HTR-8/SVneo (cell line): ENCODE results near the gene RASA4.
"Not testable (repeated sequence)": the region's sequence is repeated elsewhere in the genome, so short reads cannot be mapped to it uniquely, and the experiment has no call there.

Experiments used
- DNase-seq: peaks from one replicate; pipeline ENCODE4 v3.0.0; 2011; ENCODE audit warnings: low spot score, mixed read lengths; ENCODE audit not compliant: insufficient read length
- FAIRE-seq: peaks from 2 replicates; lab custom pipeline; 2011; peaks lifted over from hg19 to GRCh38; lab: Jason Lieb, UNC

Gene RASA4

DNA sequence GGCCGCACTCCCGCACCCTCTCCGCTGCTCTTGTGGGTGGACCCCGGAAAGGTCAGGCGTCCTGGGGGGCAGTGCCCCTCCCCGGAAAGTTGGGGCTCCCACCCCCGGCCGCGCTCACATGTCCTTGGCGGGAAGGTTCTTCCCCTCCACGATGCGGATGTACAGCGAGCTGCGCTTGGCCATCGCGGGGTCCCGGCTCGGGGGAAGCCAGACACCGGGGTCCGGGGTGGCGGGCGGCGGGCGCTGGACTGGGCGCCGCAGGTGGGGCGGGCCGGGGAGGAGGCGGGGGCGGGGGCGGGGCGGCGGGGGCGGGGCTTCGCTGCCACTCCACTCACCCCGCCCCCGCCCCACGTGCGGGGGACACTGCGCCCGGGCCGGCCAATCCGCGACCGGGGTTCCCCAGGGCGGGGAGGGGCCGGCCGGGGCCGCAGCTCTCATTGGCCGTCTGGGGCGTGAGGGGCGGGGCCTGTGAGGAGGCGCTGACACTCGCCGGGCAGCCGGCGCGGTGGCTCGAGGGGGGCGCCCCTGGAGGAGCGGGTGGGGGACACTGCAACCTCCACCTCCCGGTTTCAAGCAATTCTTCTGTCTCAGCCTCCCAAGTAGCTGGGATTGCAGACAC lies at the start of gene RASA4:
RASA4 (minus strand) TSS at position 250 of the 619 bp plus-strand sequence; CDS start at position 183, 67 bp downstream.
- FAIRE-seq, DNase-seq: not testable (repeated sequence)

- DNase-seq, FAIRE-seq: not testable (repeated sequence)
Observed at GRCh38 chr7:102664765-102665164, 48.2 kb upstream of the RASA4 start.

DNA sequence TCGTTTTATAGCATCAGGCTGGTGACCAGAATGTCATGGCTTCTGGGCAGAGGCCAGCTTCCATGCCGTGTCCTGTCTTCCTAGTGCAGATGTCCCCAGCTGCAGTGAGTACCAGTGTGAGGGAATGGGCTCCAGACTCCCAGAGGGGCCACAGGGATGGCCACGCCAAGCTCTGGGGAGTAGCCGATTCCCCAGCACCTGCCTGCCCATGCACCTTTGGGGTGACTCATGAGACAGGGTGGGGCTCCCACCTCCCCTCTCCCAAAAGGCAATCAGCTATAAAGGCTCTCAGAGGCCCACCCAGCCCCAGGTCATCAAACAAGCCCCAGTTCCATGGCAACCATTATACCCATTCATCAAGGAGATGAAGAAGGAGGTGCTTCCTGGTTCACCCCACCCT lies 33.4 kb upstream of the RASA4 start, which contains the start of gene SPDYE2B:
SPDYE2B (plus strand) TSS at position 396 of the 400 bp plus-strand sequence. CDS start 2,030 bp downstream, outside the sequence.
- FAIRE-seq, DNase-seq: not testable (repeated sequence)

DNA sequence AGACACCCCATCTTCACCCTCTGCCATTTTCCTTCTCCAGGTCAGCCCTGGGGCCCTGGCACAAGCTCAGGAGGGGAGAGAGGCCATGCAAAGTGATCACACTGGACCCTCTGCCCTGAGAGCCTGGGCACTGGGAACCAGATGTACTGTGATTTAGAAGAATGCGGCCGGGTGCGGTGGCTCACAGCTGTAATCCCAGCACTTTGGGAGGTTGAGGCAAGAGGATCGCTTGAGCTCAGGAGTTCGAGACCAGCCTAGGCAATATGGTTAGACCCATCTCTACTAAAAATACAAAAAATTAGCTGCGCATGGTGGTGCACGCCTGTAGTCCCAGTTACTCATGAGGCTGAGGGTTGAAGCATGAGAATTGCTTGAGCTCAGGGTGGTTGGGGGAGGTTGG lies 31.3 kb upstream of the RASA4 start:
- DNase-seq, FAIRE-seq: not testable (repeated sequence)

- not testable (repeated sequence) for FAIRE-seq, DNase-seq
Observed at GRCh38 chr7:102643404-102643803, 26.8 kb upstream of the RASA4 start.

- FAIRE-seq, DNase-seq: not testable (repeated sequence)
Observed at GRCh38 chr7:102642691-102643090, 26.1 kb upstream of the RASA4 start, which contains the start of gene UPK3BL1. Gene UPK3BL1 (minus strand): TSS chr7:102642791. CDS start chr7:102642741, 50 bp downstream.

- not testable (repeated sequence) for DNase-seq
Observed at GRCh38 chr7:102638848-102639247, 22.3 kb upstream of the RASA4 start.

GRCh38 chr7:102636956-102637355 lies 20.4 kb upstream of the RASA4 start:
- not testable (repeated sequence) for DNase-seq, FAIRE-seq

More at GRCh38 chr7:102638848-102639247, 22.3 kb upstream of the RASA4 start:
- not testable (repeated sequence) for FAIRE-seq

- not testable (repeated sequence) for DNase-seq, FAIRE-seq
Observed at GRCh38 chr7:102635354-102635753, 18.8 kb upstream of the RASA4 start.

GRCh38 chr7:102634299-102634698 lies 17.7 kb upstream of the RASA4 start:
- FAIRE-seq, DNase-seq: not testable (repeated sequence)

- not testable (repeated sequence) for FAIRE-seq, DNase-seq
Observed at GRCh38 chr7:102630622-102631021, 14.1 kb upstream of the RASA4 start.

DNA sequence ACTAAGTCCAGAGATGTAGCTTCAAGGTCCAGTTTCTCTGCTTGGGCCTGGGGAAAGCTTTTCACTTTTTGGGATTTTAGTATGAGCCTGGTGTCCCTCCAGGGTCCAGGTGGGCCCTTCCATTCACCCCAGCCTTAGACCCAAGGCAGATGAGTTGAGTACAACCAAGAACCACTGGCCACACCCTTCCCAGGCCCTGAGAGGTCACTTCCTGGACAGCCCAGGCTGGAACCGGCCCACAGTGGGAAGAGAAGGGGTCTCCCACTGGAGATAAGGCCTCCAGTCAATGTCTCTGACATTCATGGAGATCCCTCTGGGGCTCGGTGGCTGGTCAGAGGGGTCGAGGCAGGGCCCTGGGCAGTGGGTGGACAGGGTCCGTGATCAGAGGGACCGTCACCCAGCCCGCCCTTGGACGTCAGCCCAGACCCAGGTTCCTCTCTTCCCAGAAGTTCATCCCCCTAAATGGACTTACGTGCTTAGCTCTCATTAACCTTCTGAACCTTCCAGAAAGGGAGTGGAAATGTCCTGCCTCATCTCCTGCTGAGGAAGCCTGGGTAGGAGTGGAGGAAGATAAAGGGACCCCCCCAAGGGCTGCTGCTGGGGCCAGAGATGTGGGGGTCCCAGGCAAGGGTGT lies 10.8 kb upstream of the RASA4 start:
- not testable (repeated sequence) for FAIRE-seq, DNase-seq

GRCh38 chr7:102618122-102618521 lies 1.6 kb upstream of the RASA4 start:
- DNase-seq, FAIRE-seq: not testable (repeated sequence)

DNA sequence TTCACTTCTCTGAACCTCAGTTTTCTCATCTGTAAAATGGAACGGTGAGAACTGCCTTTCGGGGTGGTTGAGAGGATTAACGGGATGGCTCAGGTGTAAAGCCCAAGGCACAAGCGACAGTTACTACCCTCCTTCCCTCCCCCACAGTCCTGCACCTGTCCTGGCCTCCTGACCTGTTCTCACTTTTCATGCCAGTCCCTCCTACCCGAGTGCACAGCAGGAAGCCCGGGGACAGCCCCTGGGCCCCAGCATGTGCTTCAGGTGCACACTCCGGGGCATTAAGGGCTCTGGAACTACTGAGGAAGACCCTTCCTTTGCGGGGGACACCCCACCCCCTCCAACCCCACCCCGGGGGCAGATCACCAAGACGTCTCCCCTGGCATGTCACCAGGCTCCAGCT lies 626 bp downstream of the RASA4 start:
- FAIRE-seq, DNase-seq: not testable (repeated sequence)

GRCh38 chr7:102614873-102615272 lies 1.7 kb downstream of the RASA4 start:
- FAIRE-seq, DNase-seq: not testable (repeated sequence)

DNA sequence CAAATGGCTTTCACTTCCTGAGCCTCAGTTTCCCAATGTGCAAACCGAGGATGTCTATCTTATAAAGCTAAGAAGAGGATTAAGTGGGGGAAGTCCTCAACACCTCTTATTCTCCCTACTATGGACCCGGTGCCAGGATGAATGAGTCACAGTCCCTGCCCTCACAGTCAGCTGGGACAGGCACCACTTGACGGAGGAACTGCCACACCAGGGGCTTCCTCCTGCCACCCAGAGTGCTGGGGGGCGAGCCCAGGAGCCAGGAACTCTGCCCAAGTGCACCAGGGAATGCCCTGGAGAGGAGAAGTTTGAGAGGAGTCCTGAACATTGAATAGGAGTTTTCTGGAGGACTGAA lies 2.2 kb downstream of the RASA4 start:
- not testable (repeated sequence) for FAIRE-seq, DNase-seq

GRCh38 chr7:102613575-102614345 lies 2.8 kb downstream of the RASA4 start:
- not testable (repeated sequence) for FAIRE-seq, DNase-seq

DNA sequence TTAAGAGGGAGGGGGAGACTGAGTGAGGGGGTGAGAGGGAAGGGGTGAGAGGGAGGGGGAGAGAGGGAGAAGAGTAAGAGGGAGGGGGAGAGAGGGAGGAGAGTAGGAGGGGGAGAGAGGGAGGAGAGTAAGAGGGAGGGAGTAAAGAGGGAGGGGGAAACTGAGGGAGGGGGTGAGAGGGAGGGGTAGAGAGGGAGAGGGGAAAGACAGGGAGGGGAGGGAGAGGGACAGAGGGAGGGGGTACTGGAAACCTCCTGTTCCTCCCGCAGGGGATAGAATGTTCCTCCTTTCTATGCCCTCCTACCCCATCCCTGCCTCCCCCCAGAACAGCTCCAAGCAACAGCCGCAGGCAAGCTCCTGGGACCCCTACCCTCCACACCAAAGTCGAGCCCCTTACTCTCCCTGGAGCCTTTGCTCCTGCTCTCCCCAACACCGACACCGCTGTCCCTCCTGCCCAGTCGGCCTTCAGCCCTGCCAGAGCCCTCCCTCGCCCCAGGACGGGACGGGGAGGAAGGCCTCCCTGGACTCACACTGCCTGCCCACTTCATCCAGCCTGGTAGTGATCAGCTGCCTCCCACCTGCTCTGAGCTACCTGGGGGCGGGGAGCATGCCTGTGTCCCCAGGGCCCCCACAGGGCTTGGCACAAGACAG lies 4.8 kb downstream of the RASA4 start:
- DNase-seq, FAIRE-seq: not testable (repeated sequence)

GRCh38 chr7:102611013-102611674 lies 5.4 kb downstream of the RASA4 start:
- not testable (repeated sequence) for FAIRE-seq, DNase-seq
